ENCODE data around the gene SLC9A9. TPM values are rescaled to one million over a fixed set of nuclear protein-coding genes. Genes with fewer than 3 reads are reported as not detected.

SLC9A9 gene
- total and polyA plus RNA-seq, 10 of the 15 experiments (the other 5 are each of a cell fraction or from before 2014, with no cell fraction given): 3.5 to 14.2 (median 9.3) TPM

DNA sequence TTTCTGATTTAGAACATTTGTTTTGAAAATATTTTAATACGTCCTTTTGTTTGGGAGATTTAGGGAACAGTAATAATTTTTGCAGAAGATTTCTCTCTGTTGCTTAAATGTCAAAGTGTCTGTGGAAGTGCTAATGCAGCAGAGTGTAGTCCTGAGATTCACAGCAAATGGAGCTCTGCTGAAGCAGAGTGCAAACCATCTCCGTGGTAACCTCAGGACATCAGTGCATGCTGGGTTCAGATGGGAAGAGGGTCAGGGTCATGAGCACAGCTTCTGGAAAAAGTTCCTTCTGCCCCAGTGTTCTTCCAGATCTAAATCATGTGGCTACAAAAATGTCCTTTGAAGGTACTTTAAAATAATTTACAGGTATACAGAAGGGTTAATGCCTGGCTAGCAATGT is 39.9 kb upstream of the SLC9A9 start:
- H3K27me3 ChIP-seq (replicated peaks in 1 of 2; ENCODE audit: control insufficient read depth in 2 of 2, insufficient read depth in 2 of 2, low read length in 1 of 2): 0 out of 4 replicates have a peak, but pooled peaks cover 0 to 2% of the 10 kb centered on the region in 2 experiments
- no peak overlapping the region for H3K4me3 ChIP-seq
- RAD21 ChIA-PET (ENCODE audit: unreplicated experiment): no interaction called here
- no peaks in the 10 kb centered on the region for H4K20me1 ChIP-seq (ENCODE audit: control insufficient read depth, insufficient read depth)
- DNase-seq (ENCODE audit: low read depth, low spot score) (no peak), ATAC-seq (no peak), FAIRE-seq (no peak)
- CTCF ChIA-PET: interaction anchor here (1.8 kb wide), 1 partner anchor 62 kb away, joined by 7 read pairs; no protein-coding TSS in a partner anchor
- H3K79me2 ChIP-seq (ENCODE audit: control insufficient read depth, insufficient read depth, low read length): no peaks in the 10 kb centered on the region
- 46% methylated on average over 2 of the region's 2 CpGs for WGBS (ENCODE audit: insufficient coverage, insufficient replicate concordance, low lambda C conversion rate, missing lambda C conversion rate)
- H3K4me2 ChIP-seq (ENCODE audit: control insufficient read depth, insufficient read depth): no peak overlapping the region
- H3K27ac ChIP-seq (ENCODE audit: control insufficient read depth, insufficient read depth): no peak overlapping the region
- H3K9me3 ChIP-seq (replicated peaks; ENCODE audit: control insufficient read depth, insufficient read depth, low read length): no peaks in the 10 kb centered on the region
- in situ Hi-C loops (cut with MboI): no loop called here
- SMC1A ChIA-PET (ENCODE audit: uncharacterized antibody, unreplicated experiment): no interaction called here
- H3K36me3 ChIP-seq (ENCODE audit: control insufficient read depth in 2 of 2, insufficient read depth in 2 of 2, low read length in 1 of 2): no peaks in the 10 kb centered on the region
- BruUV-seq (replicated peaks): no TSS peak
- no peak overlapping the region for H3K9ac ChIP-seq (ENCODE audit: control insufficient read depth, insufficient read depth, low read length)
- TF ChIP-seq EZH2 (IDR thresholded peaks at IDR 0.05; ENCODE audit: borderline replicate concordance, control insufficient read depth, low read depth, low read length): no peak
- TF ChIP-seq, protein P1, sequence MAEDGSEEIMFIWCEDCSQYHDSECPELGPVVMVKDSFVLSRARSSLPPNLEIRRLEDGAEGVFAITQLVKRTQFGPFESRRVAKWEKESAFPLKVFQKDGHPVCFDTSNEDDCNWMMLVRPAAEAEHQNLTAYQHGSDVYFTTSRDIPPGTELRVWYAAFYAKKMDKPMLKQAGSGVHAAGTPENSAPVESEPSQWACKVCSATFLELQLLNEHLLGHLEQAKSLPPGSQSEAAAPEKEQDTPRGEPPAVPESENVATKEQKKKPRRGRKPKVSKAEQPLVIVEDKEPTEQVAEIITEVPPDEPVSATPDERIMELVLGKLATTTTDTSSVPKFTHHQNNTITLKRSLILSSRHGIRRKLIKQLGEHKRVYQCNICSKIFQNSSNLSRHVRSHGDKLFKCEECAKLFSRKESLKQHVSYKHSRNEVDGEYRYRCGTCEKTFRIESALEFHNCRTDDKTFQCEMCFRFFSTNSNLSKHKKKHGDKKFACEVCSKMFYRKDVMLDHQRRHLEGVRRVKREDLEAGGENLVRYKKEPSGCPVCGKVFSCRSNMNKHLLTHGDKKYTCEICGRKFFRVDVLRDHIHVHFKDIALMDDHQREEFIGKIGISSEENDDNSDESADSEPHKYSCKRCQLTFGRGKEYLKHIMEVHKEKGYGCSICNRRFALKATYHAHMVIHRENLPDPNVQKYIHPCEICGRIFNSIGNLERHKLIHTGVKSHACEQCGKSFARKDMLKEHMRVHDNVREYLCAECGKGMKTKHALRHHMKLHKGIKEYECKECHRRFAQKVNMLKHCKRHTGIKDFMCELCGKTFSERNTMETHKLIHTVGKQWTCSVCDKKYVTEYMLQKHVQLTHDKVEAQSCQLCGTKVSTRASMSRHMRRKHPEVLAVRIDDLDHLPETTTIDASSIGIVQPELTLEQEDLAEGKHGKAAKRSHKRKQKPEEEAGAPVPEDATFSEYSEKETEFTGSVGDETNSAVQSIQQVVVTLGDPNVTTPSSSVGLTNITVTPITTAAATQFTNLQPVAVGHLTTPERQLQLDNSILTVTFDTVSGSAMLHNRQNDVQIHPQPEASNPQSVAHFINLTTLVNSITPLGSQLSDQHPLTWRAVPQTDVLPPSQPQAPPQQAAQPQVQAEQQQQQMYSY (CRISPR knock-in tag; IDR thresholded peaks at IDR 0.05): no peak
- no peak for TF ChIP-seq WRNIP1 (IDR thresholded peaks at IDR 0.05; ENCODE audit: borderline replicate concordance, low read depth, low read length)
- TF ChIP-seq HDAC6 (IDR thresholded peaks at IDR 0.05; ENCODE audit: unreplicated experiment): no peak
- TF ChIP-seq, protein P2, sequence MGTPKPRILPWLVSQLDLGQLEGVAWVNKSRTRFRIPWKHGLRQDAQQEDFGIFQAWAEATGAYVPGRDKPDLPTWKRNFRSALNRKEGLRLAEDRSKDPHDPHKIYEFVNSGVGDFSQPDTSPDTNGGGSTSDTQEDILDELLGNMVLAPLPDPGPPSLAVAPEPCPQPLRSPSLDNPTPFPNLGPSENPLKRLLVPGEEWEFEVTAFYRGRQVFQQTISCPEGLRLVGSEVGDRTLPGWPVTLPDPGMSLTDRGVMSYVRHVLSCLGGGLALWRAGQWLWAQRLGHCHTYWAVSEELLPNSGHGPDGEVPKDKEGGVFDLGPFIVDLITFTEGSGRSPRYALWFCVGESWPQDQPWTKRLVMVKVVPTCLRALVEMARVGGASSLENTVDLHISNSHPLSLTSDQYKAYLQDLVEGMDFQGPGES (IDR thresholded peaks at IDR 0.05): no peak
- TF ChIP-seq, protein P3, sequence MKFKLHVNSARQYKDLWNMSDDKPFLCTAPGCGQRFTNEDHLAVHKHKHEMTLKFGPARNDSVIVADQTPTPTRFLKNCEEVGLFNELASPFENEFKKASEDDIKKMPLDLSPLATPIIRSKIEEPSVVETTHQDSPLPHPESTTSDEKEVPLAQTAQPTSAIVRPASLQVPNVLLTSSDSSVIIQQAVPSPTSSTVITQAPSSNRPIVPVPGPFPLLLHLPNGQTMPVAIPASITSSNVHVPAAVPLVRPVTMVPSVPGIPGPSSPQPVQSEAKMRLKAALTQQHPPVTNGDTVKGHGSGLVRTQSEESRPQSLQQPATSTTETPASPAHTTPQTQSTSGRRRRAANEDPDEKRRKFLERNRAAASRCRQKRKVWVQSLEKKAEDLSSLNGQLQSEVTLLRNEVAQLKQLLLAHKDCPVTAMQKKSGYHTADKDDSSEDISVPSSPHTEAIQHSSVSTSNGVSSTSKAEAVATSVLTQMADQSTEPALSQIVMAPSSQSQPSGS (IDR thresholded peaks at IDR 0.05; ENCODE audit: low read length): no peak
- no peak for TF ChIP-seq TCF12 (IDR thresholded peaks at IDR 0.05; ENCODE audit: low read depth, low read length)
- TF ChIP-seq KLF5 (IDR thresholded peaks at IDR 0.05; ENCODE audit: partially characterized antibody): no peak
- no peak for TF ChIP-seq SMC3 (IDR thresholded peaks at IDR 0.05; ENCODE audit: borderline replicate concordance, low read length)
- TF ChIP-seq FOXM1 (IDR thresholded peaks at IDR 0.05; ENCODE audit: low read depth, low read length): no peak
- TF ChIP-seq, protein P4, sequence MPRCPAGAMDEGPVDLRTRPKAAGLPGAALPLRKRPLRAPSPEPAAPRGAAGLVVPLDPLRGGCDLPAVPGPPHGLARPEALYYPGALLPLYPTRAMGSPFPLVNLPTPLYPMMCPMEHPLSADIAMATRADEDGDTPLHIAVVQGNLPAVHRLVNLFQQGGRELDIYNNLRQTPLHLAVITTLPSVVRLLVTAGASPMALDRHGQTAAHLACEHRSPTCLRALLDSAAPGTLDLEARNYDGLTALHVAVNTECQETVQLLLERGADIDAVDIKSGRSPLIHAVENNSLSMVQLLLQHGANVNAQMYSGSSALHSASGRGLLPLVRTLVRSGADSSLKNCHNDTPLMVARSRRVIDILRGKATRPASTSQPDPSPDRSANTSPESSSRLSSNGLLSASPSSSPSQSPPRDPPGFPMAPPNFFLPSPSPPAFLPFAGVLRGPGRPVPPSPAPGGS (IDR thresholded peaks at IDR 0.05; ENCODE audit: borderline replicate concordance, insufficient read depth, low read depth, low read length, poor library complexity, severe bottlenecking): no peak
- no peak for TF ChIP-seq SPI1 (IDR thresholded peaks at IDR 0.05; ENCODE audit: borderline replicate concordance, insufficient read depth, low read depth, low read length)
- TF ChIP-seq MYB (IDR thresholded peaks at IDR 0.05; ENCODE audit: borderline replicate concordance, low read depth, low read length): no peak
- TF ChIP-seq BACH1 (IDR thresholded peaks at IDR 0.05; ENCODE audit: borderline replicate concordance): no peak
- no peak for TF ChIP-seq ZNF622 (IDR thresholded peaks at IDR 0.05)
- no peak for TF ChIP-seq STAT1 (conservative IDR thresholded peaks at IDR 0.05)
- no peak for TF ChIP-seq FOXK2 (IDR thresholded peaks at IDR 0.05)
- H2AFZ ChIP-seq (ENCODE audit: control insufficient read depth, low read depth, low read length): no peak overlapping the region
- POLR2A ChIA-PET: no interaction called here
- intact Hi-C loops (cut with micrococcal nuclease; ENCODE audit: unreplicated experiment): no loop called here
- no peaks in the 10 kb centered on the region for H3K4me1 ChIP-seq (ENCODE audit: control insufficient read depth, insufficient read depth, low read length)
